H1 (cell line): ENCODE measurements around the gene ZGLP1.

Source experiments
- BRCA1 ChIP-seq: IDR thresholded peaks from 2 replicates; pipeline ENCODE4 v1.6.1; 2012; ENCODE audit warnings: low read depth, low read length, improper control_type of control experiment
- EZH2 ChIP-seq: fragments of 200-600 bp; sonication (generic); IDR thresholded peaks from 2 replicates; pipeline ENCODE4 v1.7.1; 2012; ENCODE audit warnings: low read depth, mild to moderate bottlenecking, moderate library complexity, low read length, inconsistent platforms; ENCODE audit not compliant: severe bottlenecking
- TF ChIP-seq, protein P1 (sequence below), 3 experiments: IDR thresholded peaks; 1 replicate in 2 of 3; 2 replicates in 1 of 3; pipeline versions ENCODE4 v1.5.1 to v1.6.1; 2011; ENCODE audit warnings: low read length in 3 of 3, mild to moderate bottlenecking in 3 of 3, inconsistent platforms in 2 of 3, low read depth in 1 of 3, moderate library complexity in 1 of 3; ENCODE audit not compliant: insufficient read depth in 1 of 3; ENCODE audit errors: control extremely low read depth in 1 of 3

GRCh38 chr19:10343495-10343894, 33.9 kb upstream of the ZGLP1 start:
- TF ChIP-seq, protein P1, sequence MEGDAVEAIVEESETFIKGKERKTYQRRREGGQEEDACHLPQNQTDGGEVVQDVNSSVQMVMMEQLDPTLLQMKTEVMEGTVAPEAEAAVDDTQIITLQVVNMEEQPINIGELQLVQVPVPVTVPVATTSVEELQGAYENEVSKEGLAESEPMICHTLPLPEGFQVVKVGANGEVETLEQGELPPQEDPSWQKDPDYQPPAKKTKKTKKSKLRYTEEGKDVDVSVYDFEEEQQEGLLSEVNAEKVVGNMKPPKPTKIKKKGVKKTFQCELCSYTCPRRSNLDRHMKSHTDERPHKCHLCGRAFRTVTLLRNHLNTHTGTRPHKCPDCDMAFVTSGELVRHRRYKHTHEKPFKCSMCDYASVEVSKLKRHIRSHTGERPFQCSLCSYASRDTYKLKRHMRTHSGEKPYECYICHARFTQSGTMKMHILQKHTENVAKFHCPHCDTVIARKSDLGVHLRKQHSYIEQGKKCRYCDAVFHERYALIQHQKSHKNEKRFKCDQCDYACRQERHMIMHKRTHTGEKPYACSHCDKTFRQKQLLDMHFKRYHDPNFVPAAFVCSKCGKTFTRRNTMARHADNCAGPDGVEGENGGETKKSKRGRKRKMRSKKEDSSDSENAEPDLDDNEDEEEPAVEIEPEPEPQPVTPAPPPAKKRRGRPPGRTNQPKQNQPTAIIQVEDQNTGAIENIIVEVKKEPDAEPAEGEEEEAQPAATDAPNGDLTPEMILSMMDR (IDR thresholded peaks at IDR 0.05; ENCODE audit: control extremely low read depth in 1 of 3, insufficient read depth in 1 of 3, low read depth in 1 of 3, low read length in 3 of 3): no peak
- TF ChIP-seq BRCA1 (no peak), EZH2 (no peak)
